ENCODE measurements around the gene HIPK2.

- no peak for TF ChIP-seq POLR2A (IDR thresholded peaks at IDR 0.05)
- TF ChIP-seq, protein P1, sequence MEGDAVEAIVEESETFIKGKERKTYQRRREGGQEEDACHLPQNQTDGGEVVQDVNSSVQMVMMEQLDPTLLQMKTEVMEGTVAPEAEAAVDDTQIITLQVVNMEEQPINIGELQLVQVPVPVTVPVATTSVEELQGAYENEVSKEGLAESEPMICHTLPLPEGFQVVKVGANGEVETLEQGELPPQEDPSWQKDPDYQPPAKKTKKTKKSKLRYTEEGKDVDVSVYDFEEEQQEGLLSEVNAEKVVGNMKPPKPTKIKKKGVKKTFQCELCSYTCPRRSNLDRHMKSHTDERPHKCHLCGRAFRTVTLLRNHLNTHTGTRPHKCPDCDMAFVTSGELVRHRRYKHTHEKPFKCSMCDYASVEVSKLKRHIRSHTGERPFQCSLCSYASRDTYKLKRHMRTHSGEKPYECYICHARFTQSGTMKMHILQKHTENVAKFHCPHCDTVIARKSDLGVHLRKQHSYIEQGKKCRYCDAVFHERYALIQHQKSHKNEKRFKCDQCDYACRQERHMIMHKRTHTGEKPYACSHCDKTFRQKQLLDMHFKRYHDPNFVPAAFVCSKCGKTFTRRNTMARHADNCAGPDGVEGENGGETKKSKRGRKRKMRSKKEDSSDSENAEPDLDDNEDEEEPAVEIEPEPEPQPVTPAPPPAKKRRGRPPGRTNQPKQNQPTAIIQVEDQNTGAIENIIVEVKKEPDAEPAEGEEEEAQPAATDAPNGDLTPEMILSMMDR (IDR thresholded peaks at IDR 0.05) = no peak
Measured at GRCh38 chr7:139656387-139656786, 121.4 kb downstream of the HIPK2 start.
